DOHH2 (cell line): ENCODE measurements around the gene TRAK1.

ENCODE experiments used
- H3F3A ChIP-seq: fragments of 200-600 bp; sonication (generic), shearing (Covaris generic); 2 replicates; pipeline ENCODE4 v1.6.0; 2016; ENCODE audit warnings: antibody characterized with exemption, mild to moderate bottlenecking; ENCODE audit not compliant: control insufficient read depth, insufficient read depth
- H3K27ac ChIP-seq: fragments of 200-600 bp; sonication (generic); 2 replicates; pipeline ENCODE4 v1.5.1; 2014; ENCODE audit warnings: low read depth, mild to moderate bottlenecking, low read length, moderate library complexity
- H3K27me3 ChIP-seq: fragments of 200-600 bp; sonication (generic); 2 replicates; pipeline ENCODE4 v1.6.1; 2014; ENCODE audit warnings: mild to moderate bottlenecking, low read length, mixed read lengths; ENCODE audit not compliant: control insufficient read depth
- H3K36me3 ChIP-seq: fragments of 200-600 bp; sonication (generic); 2 replicates; pipeline ENCODE4 v1.6.1; 2014; ENCODE audit warnings: mild to moderate bottlenecking, low read length, moderate library complexity, mixed read lengths; ENCODE audit not compliant: control insufficient read depth
- H3K4me1 ChIP-seq: fragments of 200-600 bp; sonication (generic); 2 replicates; pipeline ENCODE4 v1.6.1; 2014; ENCODE audit warnings: mild to moderate bottlenecking, low read length, mixed read lengths; ENCODE audit not compliant: control insufficient read depth
- H3K4me2 ChIP-seq: fragments of 200-600 bp; sonication (generic); 2 replicates; pipeline ENCODE4 v1.6.0; 2014; ENCODE audit warnings: mild to moderate bottlenecking, low read length, moderate library complexity
- H3K4me3 ChIP-seq: fragments of 200-600 bp; sonication (generic); 2 replicates; pipeline ENCODE4 v1.5.1; 2014; ENCODE audit warnings: mild to moderate bottlenecking, low read length, mixed read lengths
- H3K79me2 ChIP-seq: fragments of 200-600 bp; sonication (generic); 2 replicates; pipeline ENCODE4 v1.6.1; 2014; ENCODE audit warnings: mild to moderate bottlenecking, low read length, mixed read lengths; ENCODE audit not compliant: control insufficient read depth
- H3K9me2 ChIP-seq: fragments of 200-600 bp; sonication (generic); replicated peaks from 2 replicates; pipeline ENCODE4 v1.6.1; 2014; ENCODE audit warnings: mild to moderate bottlenecking, low read length, mixed read lengths; ENCODE audit not compliant: control insufficient read depth
- H3K9me3 ChIP-seq: fragments of 200-600 bp; sonication (generic); 2 replicates; pipeline ENCODE4 v1.6.1; 2014; ENCODE audit warnings: antibody characterized with exemption, low read length, mixed read lengths; ENCODE audit not compliant: control insufficient read depth, insufficient read depth
- H4K20me1 ChIP-seq: fragments of 200-600 bp; sonication (generic); 2 replicates; pipeline ENCODE4 v1.6.0; 2014; ENCODE audit warnings: low read depth, mild to moderate bottlenecking, antibody characterized with exemption, low read length, moderate library complexity; ENCODE audit not compliant: control insufficient read depth, insufficient read depth
- EZH2phosphoT487 ChIP-seq: fragments of 200-600 bp; sonication (generic); IDR thresholded peaks from 2 replicates; pipeline ENCODE4 v1.6.1; 2017; ENCODE audit warnings: borderline replicate concordance, mild to moderate bottlenecking, antibody characterized with exemption, low read length, moderate library complexity, mixed read lengths
- TF ChIP-seq, protein P1 (sequence below): fragments of 200-600 bp; sonication (generic); IDR thresholded peaks from one replicate; pipeline ENCODE4 v1.5.1; 2014; ENCODE audit warnings: antibody characterized with exemption, mild to moderate bottlenecking, low read depth, low read length; ENCODE audit not compliant: poor library complexity, severe bottlenecking

Gene TRAK1

GRCh38 chr3:42269647-42270046 is 178.5 kb downstream of the TRAK1 start:
- H3K79me2 ChIP-seq: no peaks in the 10 kb centered on the region
- no peak for TF ChIP-seq EZH2phosphoT487
- TF ChIP-seq, protein P1, sequence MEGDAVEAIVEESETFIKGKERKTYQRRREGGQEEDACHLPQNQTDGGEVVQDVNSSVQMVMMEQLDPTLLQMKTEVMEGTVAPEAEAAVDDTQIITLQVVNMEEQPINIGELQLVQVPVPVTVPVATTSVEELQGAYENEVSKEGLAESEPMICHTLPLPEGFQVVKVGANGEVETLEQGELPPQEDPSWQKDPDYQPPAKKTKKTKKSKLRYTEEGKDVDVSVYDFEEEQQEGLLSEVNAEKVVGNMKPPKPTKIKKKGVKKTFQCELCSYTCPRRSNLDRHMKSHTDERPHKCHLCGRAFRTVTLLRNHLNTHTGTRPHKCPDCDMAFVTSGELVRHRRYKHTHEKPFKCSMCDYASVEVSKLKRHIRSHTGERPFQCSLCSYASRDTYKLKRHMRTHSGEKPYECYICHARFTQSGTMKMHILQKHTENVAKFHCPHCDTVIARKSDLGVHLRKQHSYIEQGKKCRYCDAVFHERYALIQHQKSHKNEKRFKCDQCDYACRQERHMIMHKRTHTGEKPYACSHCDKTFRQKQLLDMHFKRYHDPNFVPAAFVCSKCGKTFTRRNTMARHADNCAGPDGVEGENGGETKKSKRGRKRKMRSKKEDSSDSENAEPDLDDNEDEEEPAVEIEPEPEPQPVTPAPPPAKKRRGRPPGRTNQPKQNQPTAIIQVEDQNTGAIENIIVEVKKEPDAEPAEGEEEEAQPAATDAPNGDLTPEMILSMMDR: no peak
- no peaks in the 10 kb centered on the region for H4K20me1 ChIP-seq
- no peaks in the 10 kb centered on the region for H3F3A ChIP-seq
- no peak overlapping the region for H3K27ac ChIP-seq
- H3K4me1 ChIP-seq: no peaks in the 10 kb centered on the region
- peaks cover 3% of the 10 kb centered on the region; the same call in 1 of the 2 replicates for H3K27me3 ChIP-seq
- no peaks in the 10 kb centered on the region for H3K36me3 ChIP-seq
- H3K4me3 ChIP-seq: no peak overlapping the region
- no peaks in the 10 kb centered on the region for H3K9me2 ChIP-seq
- H3K4me2 ChIP-seq: no peak overlapping the region
- H3K9me3 ChIP-seq: peaks cover 4% of the 10 kb centered on the region

DNA sequence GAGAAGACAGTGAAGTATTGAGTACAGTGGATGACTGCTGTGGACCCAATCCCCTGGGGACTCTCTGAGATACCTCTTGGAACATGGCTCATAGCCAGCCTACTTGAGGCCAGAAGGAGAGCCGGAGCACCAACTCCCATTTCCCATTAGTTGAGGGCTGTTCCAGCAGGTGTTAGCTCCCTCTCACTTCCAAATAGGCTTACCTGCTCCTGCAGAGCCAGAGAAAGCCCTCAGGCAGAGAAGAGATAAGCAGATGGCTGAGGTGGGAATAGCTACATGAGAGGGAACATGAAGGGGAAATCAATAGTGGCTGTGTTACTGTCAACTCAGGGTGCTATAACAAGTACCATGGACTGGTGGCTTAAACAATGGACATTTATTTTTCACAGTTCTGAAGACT is 179.4 kb downstream of the TRAK1 start:
- H3K4me2 ChIP-seq: no peak overlapping the region
- peaks cover 4% of the 10 kb centered on the region for H3K9me3 ChIP-seq
- H3F3A ChIP-seq: no peaks in the 10 kb centered on the region
- H3K9me2 ChIP-seq: no peaks in the 10 kb centered on the region
- H3K36me3 ChIP-seq: no peaks in the 10 kb centered on the region
- H3K27me3 ChIP-seq: peaks cover 3% of the 10 kb centered on the region; the same call in 1 of the 2 replicates
- H4K20me1 ChIP-seq: no peaks in the 10 kb centered on the region
- no peak for TF ChIP-seq EZH2phosphoT487
- TF ChIP-seq, protein P1: no peak
- no peak overlapping the region for H3K27ac ChIP-seq
- no peaks in the 10 kb centered on the region for H3K4me1 ChIP-seq
- H3K79me2 ChIP-seq: no peaks in the 10 kb centered on the region
- no peak overlapping the region for H3K4me3 ChIP-seq

GRCh38 chr3:42271786-42272185 is 180.6 kb downstream of the TRAK1 start:
- peaks cover 4% of the 10 kb centered on the region for H3K9me3 ChIP-seq
- no peaks in the 10 kb centered on the region for H3K4me1 ChIP-seq
- H3K27me3 ChIP-seq: peaks cover 3% of the 10 kb centered on the region; the same call in 1 of the 2 replicates
- H3K4me3 ChIP-seq: no peak overlapping the region
- H3K9me2 ChIP-seq: no peaks in the 10 kb centered on the region
- no peaks in the 10 kb centered on the region for H3F3A ChIP-seq
- no peaks in the 10 kb centered on the region for H3K79me2 ChIP-seq
- no peaks in the 10 kb centered on the region for H4K20me1 ChIP-seq
- H3K4me2 ChIP-seq: no peak overlapping the region
- H3K27ac ChIP-seq: no peak overlapping the region
- no peak for TF ChIP-seq EZH2phosphoT487
- H3K36me3 ChIP-seq: no peaks in the 10 kb centered on the region

DNA sequence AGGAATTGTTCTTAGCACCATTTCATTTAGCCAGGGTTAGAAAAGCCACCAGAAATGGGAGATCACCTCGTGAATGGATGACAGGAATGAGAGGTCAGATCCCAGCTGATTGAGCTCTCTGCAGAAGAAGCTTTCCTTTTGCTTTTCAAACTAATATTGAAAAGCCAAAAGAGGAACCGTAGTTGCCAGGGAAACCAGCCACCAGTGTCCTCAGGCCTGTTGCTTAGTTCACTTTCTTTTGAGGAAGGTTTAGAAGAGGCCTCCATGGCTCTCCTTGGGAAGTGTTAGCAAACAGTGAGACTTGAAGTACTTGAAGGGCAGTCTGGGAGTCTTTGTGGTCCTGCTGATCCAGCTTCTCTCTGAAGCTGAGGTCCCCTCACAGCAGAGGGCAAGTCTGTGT is 182.2 kb downstream of the TRAK1 start:
- Histone ChIP-seq H3K4me3 (no peak overlapping the region), H3K27ac (no peak overlapping the region), H3K4me2 (no peak overlapping the region)

More for the DNA sequence above, 182.2 kb downstream of the TRAK1 start:
- Histone ChIP-seq H3K4me1 (no peaks in the 10 kb centered on the region), H3F3A (no peaks in the 10 kb centered on the region), H3K79me2 (no peaks in the 10 kb centered on the region), H4K20me1 (no peaks in the 10 kb centered on the region), H3K36me3 (no peaks in the 10 kb centered on the region), H3K9me3 (peaks cover 4% of the 10 kb centered on the region), H3K27me3 (peaks cover 3% of the 10 kb centered on the region; the same call in 1 of the 2 replicates), H3K9me2 (no peaks in the 10 kb centered on the region)
- TF ChIP-seq EZH2phosphoT487: no peak
- TF ChIP-seq, protein P1: no peak
